Measurements from ENCODE around the gene GASK1B. TPM values are rescaled to one million over a fixed set of nuclear protein-coding genes. Genes with fewer than 3 reads are reported as not detected.

GASK1B gene
- polyA plus RNA-seq, 2 of the 4 experiments (the other 2 are of a cell fraction) = 2.7 to 2.9 TPM

GRCh38 chr4:158146736-158147135 lies 26.1 kb downstream of the GASK1B start:
- WGBS (ENCODE audit: missing lambda C conversion rate) = 39% methylated on average over 1 of the region's 1 CpG
- no peak for FAIRE-seq
- ChIA-PET CTCF (no interaction called here), POLR2A (no interaction called here)
- TF ChIP-seq CEBPB (IDR thresholded peaks at IDR 0.05) (no peak), SMC3 (IDR thresholded peaks at IDR 0.05) (no peak), PBX3 (IDR thresholded peaks at IDR 0.05) (no peak), MAFK (IDR thresholded peaks at IDR 0.05; ENCODE audit: partially characterized antibody) (no peak), HOXB5 (CRISPR knock-in tag; IDR thresholded peaks at IDR 0.05) (no peak), EHMT2 (IDR thresholded peaks at IDR 0.05; ENCODE audit: low read depth) (no peak), REST (IDR thresholded peaks at IDR 0.05) (no peak), CHD2 (IDR thresholded peaks at IDR 0.05; ENCODE audit: low read length, partially characterized antibody) (no peak), HOXB13 (CRISPR knock-in tag; IDR thresholded peaks at IDR 0.05; ENCODE audit: low read depth) (no peak), CTCF (IDR thresholded peaks at IDR 0.05) (no peak), NR3C1 (IDR thresholded peaks at IDR 0.05) (no peak), HOXA7 (CRISPR knock-in tag; IDR thresholded peaks at IDR 0.05) (no peak), ZC3H11A (IDR thresholded peaks at IDR 0.05) (no peak), EP300 (IDR thresholded peaks at IDR 0.05) (no peak)
- no peak for DNase-seq (ENCODE audit: low read depth in 1 of 2, low spot score in 1 of 2)
- H3K27ac ChIP-seq = no peak overlapping the region
- no peaks in the 10 kb centered on the region for H3K4me1 ChIP-seq
- no peak overlapping the region for H3K4me3 ChIP-seq
- ATAC-seq = no peak
- H3K9me3 ChIP-seq = no peaks in the 10 kb centered on the region
- H3K4me2 ChIP-seq = no peak overlapping the region

GRCh38 chr4:158139086-158139485 lies 33.7 kb downstream of the GASK1B start:
- ATAC-seq = no peak
- ChIA-PET POLR2A (no interaction called here), CTCF (no interaction called here)

GRCh38 chr4:158134222-158134621 lies 38.6 kb downstream of the GASK1B start:
- FAIRE-seq (no peak), ATAC-seq (no peak), DNase-seq (ENCODE audit: low read depth in 1 of 2, low spot score in 1 of 2) (no peak)
- Histone ChIP-seq H3K9me3 (no peaks in the 10 kb centered on the region), H3K4me1 (no peaks in the 10 kb centered on the region), H3K4me3 (no peak overlapping the region), H3K27ac (no peak overlapping the region), H3K4me2 (no peak overlapping the region)
- POLR2A ChIA-PET = no interaction called here
- CTCF ChIA-PET = no interaction called here
- TF ChIP-seq HES2 (IDR thresholded peaks at IDR 0.05) = no peak
- no peak for TF ChIP-seq FOSB (CRISPR knock-in tag; IDR thresholded peaks at IDR 0.05)
- no peak for TF ChIP-seq BHLHE40 (IDR thresholded peaks at IDR 0.05; ENCODE audit: low read depth, low read length)
- no peak for TF ChIP-seq NPAS2 (CRISPR knock-in tag; IDR thresholded peaks at IDR 0.05; ENCODE audit: borderline replicate concordance)
- WGBS (ENCODE audit: missing lambda C conversion rate) = 50% methylated on average over 2 of the region's 2 CpGs

More at GRCh38 chr4:158139086-158139485, 33.7 kb downstream of the GASK1B start:
- TF ChIP-seq ZC3H11A (IDR thresholded peaks at IDR 0.05) (no peak), MAX (IDR thresholded peaks at IDR 0.05) (no peak), MAFK (IDR thresholded peaks at IDR 0.05; ENCODE audit: partially characterized antibody) (no peak)
- Histone ChIP-seq H3K9me3 (no peaks in the 10 kb centered on the region), H3K4me2 (no peak overlapping the region), H3K4me3 (no peak overlapping the region), H3K4me1 (no peaks in the 10 kb centered on the region), H3K27ac (no peak overlapping the region)
- DNase-seq (ENCODE audit: low read depth in 1 of 2, low spot score in 1 of 2) (peak in 1 of 2 experiments; percentile 1), FAIRE-seq (no peak)
- WGBS (ENCODE audit: missing lambda C conversion rate) = 50% methylated on average over 5 of the region's 5 CpGs
